IMR-90 (cell line): ENCODE data around the gene NTM. TPM values are rescaled to one million over a fixed set of nuclear protein-coding genes. Genes with fewer than 3 reads are reported as not detected.

Source experiments
- ATAC-seq: fragments of 200-7000 bp; cut with Tn5 transposase; 2 replicates; pipeline ENCODE4 v1.9.1; 2020; ENCODE audit warnings: low read depth, mild to moderate bottlenecking, moderate library complexity
- BruUV-seq: library from RNA; stranded (reverse); fragments of 400-500 nt; replicated peaks from 2 replicates; lab custom pipeline; 2021; lab: Mats Ljungman, UMichigan
- CTCF ChIA-PET: fragments of 300-600 bp; formaldehyde crosslinking; extraction: SDS; loops from one replicate; lab custom pipeline; 2021; ENCODE audit warnings: antibody characterized with exemption; lab: Yijun Ruan, JAX
- POLR2A ChIA-PET: fragments of 300-600 bp; sonication (Branson Sonifier 250); formaldehyde crosslinking; loops from one replicate; lab custom pipeline; 2022; ENCODE audit warnings: antibody characterized with exemption; ENCODE audit not compliant: unreplicated experiment; lab: Charles Lee
- DNase-seq: peaks from one replicate; pipeline ENCODE4 v3.0.0; 2013
- H2AFZ ChIP-seq: replicated peaks from 2 replicates; pipeline ENCODE3; 2013; ENCODE audit warnings: low read length, mild to moderate bottlenecking; ENCODE audit not compliant: poor library complexity
- H2AK5ac ChIP-seq: 2 replicates; pipeline ENCODE4 v1.6.1; 2013; ENCODE audit warnings: low read depth, low read length, inconsistent platforms
- H2AK9ac ChIP-seq: replicated peaks from 2 replicates; pipeline ENCODE3; 2013; ENCODE audit warnings: mild to moderate bottlenecking, low read depth, low read length, moderate library complexity; ENCODE audit not compliant: poor library complexity
- H2BK120ac ChIP-seq: 2 replicates; pipeline ENCODE4 v1.6.1; 2013; ENCODE audit warnings: low read depth, low read length, inconsistent platforms
- H2BK15ac ChIP-seq: 3 replicates; pipeline ENCODE4 v1.6.1; 2013; ENCODE audit warnings: low read depth, low read length, inconsistent platforms
- H2BK20ac ChIP-seq: 2 replicates; pipeline ENCODE4 v1.6.1; 2013; ENCODE audit warnings: low read depth, mild to moderate bottlenecking, inconsistent platforms, low read length, moderate library complexity
- H2BK5ac ChIP-seq: 2 replicates; pipeline ENCODE4 v1.6.1; 2013; ENCODE audit warnings: mild to moderate bottlenecking, low read depth, low read length, inconsistent platforms; ENCODE audit not compliant: poor library complexity, severe bottlenecking
- H3K14ac ChIP-seq: replicated peaks from 2 replicates; pipeline ENCODE4 v1.6.1; 2013; ENCODE audit warnings: low read depth, low read length, inconsistent platforms
- H3K18ac ChIP-seq: 2 replicates; pipeline ENCODE4 v1.6.1; 2013; ENCODE audit warnings: low read depth, low read length, control low read depth
- H3K23ac ChIP-seq: 2 replicates; pipeline ENCODE4 v1.6.1; 2013; ENCODE audit warnings: low read depth, low read length, inconsistent platforms
- H3K27ac ChIP-seq: 2 replicates; pipeline ENCODE4 v1.5.1; 2013; ENCODE audit warnings: mild to moderate bottlenecking, control low read depth, low read length; ENCODE audit not compliant: insufficient read depth
- H3K27me3 ChIP-seq: 2 replicates; pipeline ENCODE4 v1.6.1; 2013; ENCODE audit warnings: low read length; ENCODE audit not compliant: control insufficient read depth, insufficient read depth
- H3K36me3 ChIP-seq: 2 replicates; pipeline ENCODE4 v1.6.1; 2013; ENCODE audit warnings: low read length, mixed read lengths; ENCODE audit not compliant: control insufficient read depth, insufficient read depth
- H3K4ac ChIP-seq: 2 replicates; pipeline ENCODE4 v1.6.1; 2013; ENCODE audit warnings: low read depth, low read length, inconsistent platforms
- H3K4me1 ChIP-seq: 2 replicates; pipeline ENCODE4 v1.6.1; 2013; ENCODE audit warnings: low read length, mixed read lengths; ENCODE audit not compliant: control insufficient read depth, insufficient read depth
- H3K4me2 ChIP-seq: 2 replicates; pipeline ENCODE4 v1.6.1; 2013; ENCODE audit warnings: low read depth, mild to moderate bottlenecking, control low read depth, low read length, moderate library complexity
- H3K4me3 ChIP-seq: 2 replicates; pipeline ENCODE4 v1.5.1; 2013; ENCODE audit warnings: low read depth, mild to moderate bottlenecking, control low read depth, low read length, moderate library complexity; ENCODE audit not compliant: insufficient read depth
- H3K56ac ChIP-seq: 2 replicates; pipeline ENCODE4 v1.6.1; 2013; ENCODE audit warnings: low read length, inconsistent platforms; ENCODE audit not compliant: insufficient read depth; ENCODE audit errors: extremely low read depth
- H3K79me1 ChIP-seq, 2 experiments: 2 replicates each; pipeline ENCODE4 v1.6.1; 2013; ENCODE audit warnings: low read length in 2 of 2, inconsistent platforms in 1 of 2, low read depth in 1 of 2
- H3K9ac ChIP-seq: 2 replicates; pipeline ENCODE4 v1.6.1; 2013; ENCODE audit warnings: low read depth, low read length, control low read depth
- H3K9me1 ChIP-seq: 2 replicates; pipeline ENCODE4 v1.6.1; 2013; ENCODE audit warnings: low read length, inconsistent platforms; ENCODE audit not compliant: insufficient read depth
- H3K9me3 ChIP-seq: 2 replicates; pipeline ENCODE4 v1.6.1; 2013; ENCODE audit warnings: low read length; ENCODE audit not compliant: control insufficient read depth, insufficient read depth
- H4K20me1 ChIP-seq: 2 replicates; pipeline ENCODE4 v1.6.1; 2013; ENCODE audit warnings: low read length, inconsistent platforms; ENCODE audit not compliant: insufficient read depth
- H4K5ac ChIP-seq: 2 replicates; pipeline ENCODE4 v1.6.1; 2013; ENCODE audit warnings: mild to moderate bottlenecking, low read depth, low read length, control low read depth
- H4K8ac ChIP-seq, 2 experiments: 2 replicates each; pipeline ENCODE4 v1.6.1; 2013; ENCODE audit warnings: low read depth in 2 of 2, low read length in 2 of 2, control low read depth in 1 of 2, inconsistent platforms in 1 of 2
- H4K91ac ChIP-seq: 2 replicates; pipeline ENCODE4 v1.6.1; 2013; ENCODE audit warnings: low read depth, low read length, inconsistent platforms; ENCODE audit not compliant: insufficient read depth
- BHLHE40 ChIP-seq: fragments of 150-350 bp; IDR thresholded peaks from 2 replicates; pipeline ENCODE4 v1.6.1; 2016; ENCODE audit warnings: mild to moderate bottlenecking, low read depth, low read length
- CEBPB ChIP-seq: IDR thresholded peaks from 2 replicates; pipeline ENCODE4 v1.6.1; 2012; ENCODE audit warnings: low read depth, low read length, improper control_type of control experiment
- CHD1 ChIP-seq: IDR thresholded peaks from 2 replicates; pipeline ENCODE4 v1.6.1; 2012; ENCODE audit warnings: low read depth, low read length, improper control_type of control experiment
- FOS ChIP-seq: fragments of 150-350 bp; IDR thresholded peaks from 2 replicates; pipeline ENCODE4 v1.6.1; 2016; ENCODE audit warnings: low read depth, low read length
- MAFK ChIP-seq: IDR thresholded peaks from 2 replicates; pipeline ENCODE4 v1.6.1; 2012; ENCODE audit warnings: low read depth, low read length, improper control_type of control experiment
- MAZ ChIP-seq: IDR thresholded peaks from 2 replicates; pipeline ENCODE4 v1.6.1; 2012; ENCODE audit warnings: low read depth, mild to moderate bottlenecking, low read length, improper control_type of control experiment, moderate library complexity, borderline replicate concordance
- MXI1 ChIP-seq: IDR thresholded peaks from 2 replicates; pipeline ENCODE4 v1.6.1; 2012; ENCODE audit warnings: low read depth, mild to moderate bottlenecking, low read length, moderate library complexity, borderline replicate concordance
- NFE2L2 ChIP-seq: fragments of 150-350 bp; IDR thresholded peaks from 2 replicates; pipeline ENCODE4 v1.6.1; 2016; ENCODE audit warnings: low read depth, mild to moderate bottlenecking, low read length
- POLR2A ChIP-seq: IDR thresholded peaks from 2 replicates; pipeline ENCODE4 v1.6.1; 2012; ENCODE audit warnings: mild to moderate bottlenecking, low read depth, low read length
- RAD21 ChIP-seq: IDR thresholded peaks from 2 replicates; pipeline ENCODE4 v1.6.1; 2012; ENCODE audit warnings: low read length, improper control_type of control experiment
- RCOR1 ChIP-seq: IDR thresholded peaks from 2 replicates; pipeline ENCODE4 v1.6.1; 2012; ENCODE audit warnings: mild to moderate bottlenecking, low read length, improper control_type of control experiment; ENCODE audit not compliant: insufficient replicate concordance
- RFX5 ChIP-seq: IDR thresholded peaks from 2 replicates; pipeline ENCODE4 v1.8.0; 2012; ENCODE audit warnings: low read depth, mild to moderate bottlenecking, low read length, moderate library complexity
- SMC3 ChIP-seq: fragments of 150-350 bp; IDR thresholded peaks from 2 replicates; pipeline ENCODE4 v1.6.1; 2016; ENCODE audit warnings: low read depth, mild to moderate bottlenecking, antibody characterized with exemption, low read length, moderate library complexity
- WGBS, 2 experiments: methylation state at CpG; one replicate each; pipeline versions ENCODE4 v1.1.5 to v1.1.7; 2013; ENCODE audit warnings: missing lambda C conversion rate in 2 of 2; ENCODE audit not compliant: insufficient read length in 1 of 2; ENCODE audit errors: extremely low coverage in 2 of 2; 5-methylcytosine and 5-hydroxymethylcytosine counted together
- dilution Hi-C: fragments of 300-500 bp; cut with HindIII; formaldehyde crosslinking; loops from one replicate; pipeline ENCODE4 v1.14.3; 2018; ENCODE audit warnings: low sequenced_read_pairs; ENCODE audit not compliant: unreplicated experiment
- in situ Hi-C: fragments of 300-500 bp; cut with MboI; formaldehyde crosslinking; loops from 3 replicates; pipeline ENCODE4 v1.14.3; 2019; ENCODE audit warnings: low sequenced_read_pairs, inconsistent platforms, mixed read lengths
- intact Hi-C: fragments of 100-400 bp; cut with micrococcal nuclease; formaldehyde crosslinking; loops from 2 replicates; pipeline ENCODE4 v1.10.0; 2022
- polyA plus RNA-seq, 3 experiments: library from polyadenylated mRNA; depleted of rRNA; stranded (reverse); fragments of >200 nt; gene quantifications; 2 replicates each; pipeline ENCODE4 v1.2.3, GENCODE V29; 2012; ENCODE audit warnings: low replicate concordance in 1 of 3
- total RNA-seq: library from RNA; depleted of rRNA; stranded (reverse); fragments of >200 nt; gene quantifications from 2 replicates; pipeline ENCODE4 v1.2.3, GENCODE V29; 2012
- TF ChIP-seq, protein P1 (sequence below): conservative IDR thresholded peaks from 2 replicates; pipeline ENCODE4 v1.5.1; 2012; ENCODE audit warnings: mild to moderate bottlenecking, low read depth, low read length, improper control_type of control experiment
- TF ChIP-seq, protein P2 (sequence below): fragments of 150-350 bp; IDR thresholded peaks from 2 replicates; pipeline ENCODE4 v1.6.1; 2016; ENCODE audit warnings: low read depth, mild to moderate bottlenecking, low read length, moderate library complexity, borderline replicate concordance
- TF ChIP-seq, protein P3 (sequence below): fragments of 150-350 bp; IDR thresholded peaks from 2 replicates; pipeline ENCODE4 v1.6.1; 2017; ENCODE audit warnings: mild to moderate bottlenecking, antibody characterized with exemption, low read length, low read depth

The NTM gene
- total and polyA plus RNA-seq, 2 of the 4 experiments (the other 2 are of a cell fraction): 19.5 to 25.5 TPM

DNA sequence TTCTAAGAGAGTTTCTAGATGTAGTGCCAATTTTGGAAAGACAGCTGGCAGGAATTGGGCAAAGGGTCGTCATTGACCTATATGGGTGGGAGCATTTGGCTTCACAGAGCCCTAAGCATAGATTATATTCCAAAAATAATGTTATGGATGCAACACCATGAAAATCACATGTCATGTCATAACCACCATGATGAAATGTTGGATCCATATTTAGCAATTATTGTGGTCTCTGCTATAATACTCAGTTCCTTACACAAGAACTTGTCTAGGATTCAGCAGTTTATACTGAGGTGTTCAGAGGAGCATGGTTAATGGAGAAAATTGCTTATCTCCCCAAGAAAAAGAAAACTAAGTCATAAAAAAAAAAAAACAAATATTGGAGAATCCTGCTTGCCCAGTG lies 31.6 kb downstream of the NTM start:
- intact Hi-C loops: no loop called here
- dilution Hi-C loops: no loop called here
- Histone ChIP-seq H2AK5ac (no peak overlapping the region), H3K27ac (no peak overlapping the region), H4K8ac (no peak overlapping the region), H4K91ac (no peak overlapping the region), H3K4me3 (no peak overlapping the region), H4K5ac (no peak overlapping the region), H3K14ac (no peak overlapping the region), H2BK5ac (no peak overlapping the region), H3K23ac (no peak overlapping the region), H3K9me1 (no peaks in the 10 kb centered on the region), H3K4me2 (no peak overlapping the region), H3K4me1 (no peaks in the 10 kb centered on the region), H2BK15ac (no peak overlapping the region), H3K9me3 (no peaks in the 10 kb centered on the region), H3K18ac (no peak overlapping the region), H2AFZ (no peak overlapping the region), H2BK20ac (no peak overlapping the region), H2BK120ac (no peak overlapping the region), H2AK9ac (no peak overlapping the region), H3K36me3 (no peaks in the 10 kb centered on the region), H3K79me1 (no peaks in the 10 kb centered on the region), H3K56ac (no peak overlapping the region), H3K9ac (no peak overlapping the region), H4K20me1 (no peaks in the 10 kb centered on the region), H3K4ac (no peak overlapping the region), H3K27me3 (no peaks in the 10 kb centered on the region)
- WGBS, 2 experiments: no CpG with 5 or more reads among the region's 1 CpG
- no peak for DNase-seq
- no peak for TF ChIP-seq MAFK
- TF ChIP-seq CEBPB: no peak
- no peak for TF ChIP-seq FOS
- no peak for TF ChIP-seq CHD1
- TF ChIP-seq, protein P1, sequence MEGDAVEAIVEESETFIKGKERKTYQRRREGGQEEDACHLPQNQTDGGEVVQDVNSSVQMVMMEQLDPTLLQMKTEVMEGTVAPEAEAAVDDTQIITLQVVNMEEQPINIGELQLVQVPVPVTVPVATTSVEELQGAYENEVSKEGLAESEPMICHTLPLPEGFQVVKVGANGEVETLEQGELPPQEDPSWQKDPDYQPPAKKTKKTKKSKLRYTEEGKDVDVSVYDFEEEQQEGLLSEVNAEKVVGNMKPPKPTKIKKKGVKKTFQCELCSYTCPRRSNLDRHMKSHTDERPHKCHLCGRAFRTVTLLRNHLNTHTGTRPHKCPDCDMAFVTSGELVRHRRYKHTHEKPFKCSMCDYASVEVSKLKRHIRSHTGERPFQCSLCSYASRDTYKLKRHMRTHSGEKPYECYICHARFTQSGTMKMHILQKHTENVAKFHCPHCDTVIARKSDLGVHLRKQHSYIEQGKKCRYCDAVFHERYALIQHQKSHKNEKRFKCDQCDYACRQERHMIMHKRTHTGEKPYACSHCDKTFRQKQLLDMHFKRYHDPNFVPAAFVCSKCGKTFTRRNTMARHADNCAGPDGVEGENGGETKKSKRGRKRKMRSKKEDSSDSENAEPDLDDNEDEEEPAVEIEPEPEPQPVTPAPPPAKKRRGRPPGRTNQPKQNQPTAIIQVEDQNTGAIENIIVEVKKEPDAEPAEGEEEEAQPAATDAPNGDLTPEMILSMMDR: no peak
- no peak for TF ChIP-seq MAZ
- no peak for TF ChIP-seq POLR2A
- TF ChIP-seq RFX5: no peak
- TF ChIP-seq BHLHE40: no peak
- TF ChIP-seq RCOR1: no peak
- TF ChIP-seq MXI1: no peak
- TF ChIP-seq SMC3: no peak
- TF ChIP-seq RAD21: no peak
- TF ChIP-seq, protein P2, sequence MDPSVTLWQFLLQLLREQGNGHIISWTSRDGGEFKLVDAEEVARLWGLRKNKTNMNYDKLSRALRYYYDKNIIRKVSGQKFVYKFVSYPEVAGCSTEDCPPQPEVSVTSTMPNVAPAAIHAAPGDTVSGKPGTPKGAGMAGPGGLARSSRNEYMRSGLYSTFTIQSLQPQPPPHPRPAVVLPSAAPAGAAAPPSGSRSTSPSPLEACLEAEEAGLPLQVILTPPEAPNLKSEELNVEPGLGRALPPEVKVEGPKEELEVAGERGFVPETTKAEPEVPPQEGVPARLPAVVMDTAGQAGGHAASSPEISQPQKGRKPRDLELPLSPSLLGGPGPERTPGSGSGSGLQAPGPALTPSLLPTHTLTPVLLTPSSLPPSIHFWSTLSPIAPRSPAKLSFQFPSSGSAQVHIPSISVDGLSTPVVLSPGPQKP: no peak
- TF ChIP-seq NFE2L2: no peak
- TF ChIP-seq, protein P3, sequence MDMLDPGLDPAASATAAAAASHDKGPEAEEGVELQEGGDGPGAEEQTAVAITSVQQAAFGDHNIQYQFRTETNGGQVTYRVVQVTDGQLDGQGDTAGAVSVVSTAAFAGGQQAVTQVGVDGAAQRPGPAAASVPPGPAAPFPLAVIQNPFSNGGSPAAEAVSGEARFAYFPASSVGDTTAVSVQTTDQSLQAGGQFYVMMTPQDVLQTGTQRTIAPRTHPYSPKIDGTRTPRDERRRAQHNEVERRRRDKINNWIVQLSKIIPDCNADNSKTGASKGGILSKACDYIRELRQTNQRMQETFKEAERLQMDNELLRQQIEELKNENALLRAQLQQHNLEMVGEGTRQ: no peak
- BruUV-seq: no TSS peak
- CTCF ChIA-PET: no interaction called here
- POLR2A ChIA-PET: no interaction called here
- in situ Hi-C loops: no loop called here
- ATAC-seq: no peak
